Nephron progenitor cell (in vitro differentiated cells): ENCODE measurements around the gene KRTAP19-4.

ENCODE experiments used
- DNase-seq: peaks from one replicate; pipeline ENCODE4 v3.0.0; 2021
- H3K27ac Mint-ChIP-seq: 2 replicates; pipeline ENCODE4 v1.8.0; 2021; ENCODE audit warnings: mild to moderate bottlenecking, moderate library complexity, mixed read lengths
- H3K27me3 Mint-ChIP-seq: 2 replicates; pipeline ENCODE4 v1.8.0; 2021; ENCODE audit warnings: mild to moderate bottlenecking, low read depth, mixed read lengths; ENCODE audit not compliant: poor library complexity
- H3K36me3 Mint-ChIP-seq: 2 replicates; pipeline ENCODE4 v1.8.0; 2021; ENCODE audit warnings: low read depth, mixed read lengths
- H3K4me1 Mint-ChIP-seq: 2 replicates; pipeline ENCODE4 v1.8.0; 2021; ENCODE audit warnings: mixed read lengths
- H3K4me3 Mint-ChIP-seq: 2 replicates; pipeline ENCODE4 v1.8.0; 2021; ENCODE audit warnings: mild to moderate bottlenecking, moderate library complexity, mixed read lengths
- H3K9me3 Mint-ChIP-seq: 2 replicates; pipeline ENCODE4 v1.8.0; 2021; ENCODE audit warnings: mild to moderate bottlenecking, moderate library complexity, mixed read lengths
- CTCF ChIP-seq: fragments of 200-600 bp; sonication (generic); IDR thresholded peaks from 2 replicates; pipeline ENCODE4 v1.5.0; 2021; ENCODE audit warnings: antibody characterized with exemption

KRTAP19-4 gene

GRCh38 chr21:30491963-30492428 lies 5.0 kb downstream of the KRTAP19-4 start, which contains the start of gene KRTAP19-3:
KRTAP19-3 (minus strand) TSS chr21:30492013; CDS start chr21:30491957, 56 bp downstream.
- H3K27me3 Mint-ChIP-seq: no peaks in the 10 kb centered on the region
- no peak within 1 kb of the TSS for H3K27ac Mint-ChIP-seq
- H3K4me1 Mint-ChIP-seq: no peaks in the 10 kb centered on the region
- H3K4me3 Mint-ChIP-seq: no peak within 1 kb of the TSS
- TF ChIP-seq CTCF: no peak
- peaks cover 30% of the 10 kb centered on the region for H3K9me3 Mint-ChIP-seq
- H3K36me3 Mint-ChIP-seq: peaks cover 13% of the 10 kb centered on the region
- DNase-seq: no peak

- no peak for DNase-seq
- no peak within 1 kb of the TSS for H3K4me3 Mint-ChIP-seq
- H3K27ac Mint-ChIP-seq: no peak within 1 kb of the TSS
- peaks cover 51% of the 10 kb centered on the region for H3K9me3 Mint-ChIP-seq
- H3K27me3 Mint-ChIP-seq: no peaks in the 10 kb centered on the region
- no peaks in the 10 kb centered on the region for H3K4me1 Mint-ChIP-seq
- TF ChIP-seq CTCF: no peak
- peaks cover 28% of the 10 kb centered on the region for H3K36me3 Mint-ChIP-seq
These were observed 9.6 kb downstream of the KRTAP19-4 start, which contains the start of gene KRTAP19-2 for GRCh38 chr21:30487336-30487735. KRTAP19-2 (minus strand) TSS chr21:30487436; CDS start chr21:30487348, 88 bp downstream.

- Mint-ChIP-seq H3K9me3 (peaks cover 51% of the 10 kb centered on the region), H3K4me3 (no peak overlapping the region), H3K4me1 (peaks cover 5% of the 10 kb centered on the region), H3K27me3 (no peaks in the 10 kb centered on the region), H3K27ac (no peak overlapping the region), H3K36me3 (peaks cover 28% of the 10 kb centered on the region)
- no peak for TF ChIP-seq CTCF
- DNase-seq: no peak
These were observed 10.8 kb downstream of the KRTAP19-4 start for GRCh38 chr21:30486180-30486579.

GRCh38 chr21:30482130-30482529 lies 14.8 kb downstream of the KRTAP19-4 start:
- Mint-ChIP-seq H3K36me3 (peaks cover 21% of the 10 kb centered on the region), H3K27ac (no peak overlapping the region), H3K4me1 (peaks cover 23% of the 10 kb centered on the region), H3K27me3 (no peaks in the 10 kb centered on the region), H3K9me3 (peaks cover 28% of the 10 kb centered on the region), H3K4me3 (no peak overlapping the region)
- TF ChIP-seq CTCF: no peak
- DNase-seq: no peak

GRCh38 chr21:30480145-30480544 lies 16.8 kb downstream of the KRTAP19-4 start, which contains the start of gene KRTAP19-1:
KRTAP19-1 (minus strand) TSS chr21:30480367; CDS start chr21:30480317, 50 bp downstream.
- no peak for DNase-seq
- peaks cover 8% of the 10 kb centered on the region for H3K9me3 Mint-ChIP-seq
- no peak within 1 kb of the TSS for H3K4me3 Mint-ChIP-seq
- H3K36me3 Mint-ChIP-seq: peaks cover 10% of the 10 kb centered on the region
- no peaks in the 10 kb centered on the region for H3K27me3 Mint-ChIP-seq
- TF ChIP-seq CTCF: no peak
- H3K27ac Mint-ChIP-seq: no peak within 1 kb of the TSS
- H3K4me1 Mint-ChIP-seq: peaks cover 29% of the 10 kb centered on the region

GRCh38 chr21:30479259-30479658 lies 17.7 kb downstream of the KRTAP19-4 start:
- H3K9me3 Mint-ChIP-seq: no peaks in the 10 kb centered on the region
- DNase-seq: no peak
- H3K36me3 Mint-ChIP-seq: peaks cover 5% of the 10 kb centered on the region
- H3K27ac Mint-ChIP-seq: no peak overlapping the region
- H3K4me3 Mint-ChIP-seq: no peak overlapping the region
- H3K27me3 Mint-ChIP-seq: no peaks in the 10 kb centered on the region
- TF ChIP-seq CTCF: no peak
- H3K4me1 Mint-ChIP-seq: peaks cover 29% of the 10 kb centered on the region
